NCI-H146 treated with DMSO at 0.1 percent for 48 hours (cell line): Measurements from ENCODE around the gene WDR81.
"Not testable (repeated sequence)": the region's sequence is repeated elsewhere in the genome, so short reads cannot be mapped to it uniquely, and the experiment has no call there.

Experiments
- DNase-seq: peaks from one replicate; lab custom pipeline; 2025; ENCODE audit not compliant: unreplicated experiment; lab: John Stamatoyannopoulos, UW

Gene WDR81

DNA sequence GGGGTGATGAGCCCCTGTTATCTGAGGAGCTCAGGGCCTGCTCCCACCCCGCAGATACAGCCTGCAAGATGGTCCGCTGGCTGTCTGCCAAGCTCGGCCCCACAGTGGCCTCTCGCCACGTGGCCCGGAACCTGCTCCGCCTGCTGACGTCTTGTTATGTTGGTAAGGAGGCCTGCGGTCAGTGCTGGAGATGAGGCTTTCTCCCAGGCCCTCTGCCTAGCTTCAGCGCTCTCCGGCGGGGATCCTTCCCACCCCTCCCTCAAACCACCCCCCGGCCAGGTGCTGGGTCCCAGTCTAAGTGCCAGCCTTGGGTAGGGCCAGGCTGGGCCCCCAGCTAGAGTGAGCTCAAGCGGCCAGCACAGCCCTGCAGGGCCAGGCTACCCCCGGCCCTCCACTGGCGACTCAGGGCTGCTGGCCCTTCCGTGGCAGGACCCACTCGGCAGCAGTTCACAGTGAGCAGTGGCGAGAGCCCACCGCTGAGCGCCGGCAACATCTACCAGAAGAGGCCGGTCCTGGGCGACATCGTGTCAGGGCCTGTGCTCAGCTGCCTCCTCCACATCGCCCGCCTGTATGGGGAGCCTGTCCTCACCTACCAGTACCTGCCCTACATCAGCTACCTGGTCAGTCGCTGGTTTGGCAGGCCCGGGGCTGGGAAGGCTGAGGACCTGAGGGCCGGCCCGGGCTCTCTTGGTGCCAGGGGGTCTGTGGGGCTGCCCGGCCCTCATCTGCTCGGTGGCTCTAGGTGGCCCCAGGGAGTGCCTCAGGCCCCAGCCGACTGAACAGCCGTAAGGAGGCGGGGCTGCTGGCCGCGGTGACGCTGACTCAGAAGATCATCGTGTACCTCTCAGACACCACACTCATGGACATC is 6.1 kb downstream of the WDR81 start:
- no peak for DNase-seq

DNA sequence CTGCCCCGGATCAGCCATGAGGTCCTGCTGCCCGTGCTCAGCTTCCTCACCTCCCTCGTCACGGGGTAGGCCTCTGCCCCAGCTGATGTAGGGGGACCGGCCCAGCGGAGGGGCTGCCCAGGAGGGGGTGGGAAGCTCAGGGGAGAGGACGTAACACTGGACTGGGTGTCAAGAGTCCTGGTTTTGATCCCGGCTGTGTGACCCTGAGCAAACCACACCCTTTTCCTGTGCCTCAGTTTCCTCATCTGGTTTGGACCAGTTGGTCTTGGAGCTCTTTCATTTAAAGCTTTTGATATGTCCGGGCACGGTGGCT is 6.6 kb downstream of the WDR81 start:
- no peak for DNase-seq

DNA sequence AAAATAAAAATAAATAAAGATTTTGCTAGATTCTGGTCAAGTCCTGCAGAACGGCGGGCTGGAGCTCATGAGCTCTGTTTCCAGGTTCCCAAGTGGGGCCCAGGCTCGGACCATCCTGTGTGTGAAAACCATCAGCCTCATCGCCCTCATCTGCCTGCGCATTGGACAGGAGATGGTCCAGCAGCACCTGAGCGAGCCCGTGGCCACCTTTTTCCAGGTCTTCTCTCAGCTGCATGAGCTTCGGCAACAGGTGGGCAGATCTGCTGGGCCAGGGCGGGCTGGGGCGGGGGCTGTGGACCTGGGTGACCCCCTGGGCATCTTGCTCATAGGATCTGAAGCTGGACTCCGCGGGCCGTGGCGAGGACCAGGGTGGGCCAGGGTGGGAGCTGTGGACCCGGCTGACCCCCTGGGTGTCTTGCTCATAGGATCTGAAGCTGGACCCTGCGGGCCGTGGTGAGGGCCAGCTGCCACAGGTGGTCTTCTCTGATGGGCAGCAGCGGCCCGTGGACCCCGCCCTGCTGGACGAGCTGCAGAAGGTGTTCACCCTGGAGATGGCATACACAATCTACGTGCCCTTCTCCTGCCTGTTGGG is 7.8 kb downstream of the WDR81 start:
- DNase-seq = no peak

GRCh38 chr17:1732833-1733321 is 8.4 kb downstream of the WDR81 start:
- no peak for DNase-seq

GRCh38 chr17:1733759-1734158 is 9.3 kb downstream of the WDR81 start:
- no peak for DNase-seq

DNA sequence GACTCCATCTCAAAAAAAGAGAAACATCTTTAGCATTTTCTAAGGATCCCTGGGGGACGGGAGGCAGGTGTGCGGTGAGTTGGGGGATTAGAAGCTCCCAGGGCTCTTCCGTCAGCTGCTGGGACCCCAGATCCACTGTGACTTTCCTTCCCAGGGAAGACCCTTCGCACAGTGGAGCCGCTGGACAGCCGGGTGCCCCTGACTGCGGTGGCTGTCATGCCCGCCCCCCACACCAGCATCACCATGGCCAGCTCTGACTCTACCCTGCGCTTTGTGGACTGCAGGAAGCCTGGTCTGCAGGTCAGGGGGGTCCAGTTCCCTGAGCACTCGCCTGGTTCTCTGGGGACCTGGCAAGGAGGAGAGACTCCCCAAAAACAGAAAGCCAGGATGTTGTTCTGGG is 10.9 kb downstream of the WDR81 start:
- DNase-seq = no peak

- DNase-seq = no peak
Measured at GRCh38 chr17:1735834-1736347, 11.4 kb downstream of the WDR81 start.

DNA sequence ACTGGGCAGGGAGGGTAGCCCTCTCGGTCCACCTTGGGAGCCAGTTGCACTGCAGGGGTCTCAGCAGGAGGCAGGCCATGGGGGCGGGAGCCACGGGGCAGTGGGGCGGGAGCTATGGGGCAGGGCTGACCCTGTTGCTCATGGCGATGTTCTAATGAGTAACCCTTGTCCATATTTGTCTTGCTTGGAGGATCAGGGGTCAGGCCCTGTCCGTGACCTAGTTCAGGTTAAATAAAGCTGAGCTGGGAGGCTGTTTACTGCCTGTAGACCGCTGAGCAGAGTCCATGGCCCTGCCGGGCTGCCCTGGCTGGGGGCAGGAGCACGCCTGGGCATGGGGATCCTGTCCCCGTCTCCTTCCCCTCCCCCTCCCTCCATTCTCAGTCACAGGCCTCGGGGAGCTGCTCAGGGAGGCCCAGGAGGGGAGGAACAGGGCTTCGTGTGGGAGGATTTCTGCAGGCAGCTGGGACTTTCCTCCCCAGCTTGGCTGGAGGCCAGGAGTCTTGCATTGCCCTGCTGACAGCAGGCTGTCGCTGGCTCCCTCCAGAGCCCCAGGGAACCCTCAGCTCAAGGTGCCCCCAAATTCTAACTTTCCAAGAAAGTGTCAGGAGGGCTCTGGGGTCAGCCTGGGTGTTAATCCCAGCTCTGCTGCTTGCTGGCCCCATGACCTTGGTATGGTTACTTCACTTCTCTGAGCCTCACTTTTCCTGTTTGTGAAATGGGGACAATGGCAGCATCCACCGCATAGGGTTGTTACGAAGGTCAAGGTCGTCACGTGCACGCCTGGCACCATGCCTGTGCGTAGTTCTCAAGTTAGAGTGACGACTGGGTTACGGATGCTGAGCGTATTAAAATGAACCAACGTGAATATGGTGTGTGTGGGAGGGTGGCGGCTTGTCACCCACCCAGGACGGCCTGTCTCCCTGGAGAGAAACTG is 12.1 kb downstream of the WDR81 start:
- no peak for DNase-seq

GRCh38 chr17:1737531-1738291 is 13.2 kb downstream of the WDR81 start:
- DNase-seq = no peak

DNA sequence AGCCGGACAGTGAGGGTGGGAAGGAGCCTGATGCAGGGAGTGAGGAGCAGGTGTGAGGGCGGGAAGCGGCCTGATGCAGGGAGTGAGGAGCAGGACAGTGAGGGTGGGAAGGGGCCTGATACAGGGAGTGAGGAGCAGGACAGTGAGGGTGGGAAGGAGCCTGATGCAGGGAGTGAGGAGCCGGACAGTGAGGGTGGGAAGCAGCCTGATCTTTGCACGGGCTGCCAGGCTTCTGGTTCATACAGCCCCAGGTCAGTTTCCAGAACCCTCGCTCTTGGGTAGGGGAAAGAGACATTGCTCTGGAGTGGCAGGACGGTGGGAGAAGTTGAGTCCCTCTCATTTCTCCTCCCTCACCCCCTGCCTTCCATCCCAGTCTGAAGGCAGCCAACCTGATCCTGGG is 17.4 kb downstream of the WDR81 start:
- not testable (repeated sequence) for DNase-seq

DNA sequence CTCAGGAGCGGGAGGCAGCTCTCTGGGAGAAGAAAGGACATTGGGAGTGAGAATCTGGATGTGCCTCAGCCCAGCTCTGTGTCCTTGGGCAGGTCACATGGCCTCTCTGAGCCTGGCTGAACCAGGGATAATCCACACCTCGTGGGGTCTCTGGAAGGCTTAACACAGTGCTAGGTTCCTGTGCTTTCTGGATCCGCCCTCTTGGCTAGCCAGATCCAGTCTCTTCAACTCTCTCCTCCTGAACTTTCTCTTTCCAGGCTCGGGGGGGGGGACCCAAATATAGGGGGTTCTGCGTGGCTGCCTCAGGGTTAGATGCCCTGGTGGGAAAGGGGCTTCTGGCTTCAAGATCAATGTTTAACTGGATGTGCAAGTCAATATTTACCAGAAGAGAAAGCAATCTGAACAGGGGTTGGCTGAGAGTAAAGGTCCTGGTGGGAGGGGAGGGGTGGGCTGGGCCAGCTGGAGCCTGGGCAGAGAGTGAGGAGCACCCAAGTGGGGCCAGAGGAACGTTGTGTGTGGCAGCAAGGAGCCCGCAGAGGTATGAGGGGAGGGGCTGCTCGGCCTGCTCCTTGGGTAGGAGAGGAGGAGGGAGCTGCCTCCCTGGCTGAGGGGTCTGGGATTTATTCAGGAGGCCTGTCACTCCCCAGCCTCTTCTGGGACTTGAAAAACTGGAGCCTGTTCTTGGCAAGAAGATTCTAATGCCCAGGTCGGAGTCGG is 18.0 kb downstream of the WDR81 start, which contains the start of gene SERPINF2:
TSS of gene SERPINF2 (plus strand) at position 501 of the 717 bp plus-strand sequence. CDS start 2,125 bp downstream, outside the sequence.
- DNase-seq = no peak

- DNase-seq = no peak
Measured at GRCh38 chr17:1743088-1743439, 18.6 kb downstream of the WDR81 start.

DNA sequence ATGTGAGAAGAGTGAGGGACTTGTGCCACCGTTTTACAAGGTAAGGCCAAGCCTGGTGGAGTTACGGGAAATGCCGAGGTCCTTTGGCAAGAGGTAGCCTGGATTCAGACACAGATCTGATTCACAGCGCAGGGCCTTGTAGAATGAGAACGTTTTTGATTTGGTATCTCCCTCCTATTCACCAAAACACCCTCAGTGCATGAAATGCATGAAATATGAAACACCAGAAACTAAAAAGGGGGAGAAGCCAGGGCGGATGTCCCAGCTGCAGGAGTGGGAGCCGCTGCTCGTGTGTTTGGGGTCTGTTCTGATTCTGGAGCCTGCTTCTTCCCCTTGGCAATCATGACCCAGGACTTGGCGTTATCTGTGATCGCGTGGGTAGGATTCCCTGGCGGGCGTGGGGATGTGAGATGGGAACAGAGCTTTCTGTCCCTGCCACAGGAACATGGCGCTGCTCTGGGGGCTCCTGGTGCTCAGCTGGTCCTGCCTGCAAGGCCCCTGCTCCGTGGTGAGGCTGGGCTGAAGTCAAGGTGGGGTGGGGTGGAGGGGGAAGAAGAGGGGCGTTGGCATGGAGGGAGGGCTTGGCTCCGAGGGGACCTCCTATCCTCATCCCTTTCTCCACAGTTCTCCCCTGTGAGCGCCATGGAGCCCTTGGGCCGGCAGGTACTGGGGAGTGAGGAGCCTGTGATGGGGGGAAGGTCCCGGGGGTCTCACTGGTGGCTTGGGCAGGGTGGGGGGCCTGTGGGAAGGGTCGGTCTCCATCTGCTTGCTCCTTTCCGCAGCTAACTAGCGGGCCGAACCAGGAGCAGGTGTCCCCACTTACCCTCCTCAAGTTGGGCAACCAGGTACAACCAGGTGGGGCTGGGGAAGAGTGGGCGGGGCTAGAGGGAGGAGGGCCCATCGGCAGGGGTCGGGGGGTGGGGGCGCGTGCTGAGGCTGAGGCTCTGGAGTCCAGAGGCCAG is 20.3 kb downstream of the WDR81 start:
- DNase-seq = no peak

GRCh38 chr17:1745513-1746020 is 21.1 kb downstream of the WDR81 start:
- no peak for DNase-seq

DNA sequence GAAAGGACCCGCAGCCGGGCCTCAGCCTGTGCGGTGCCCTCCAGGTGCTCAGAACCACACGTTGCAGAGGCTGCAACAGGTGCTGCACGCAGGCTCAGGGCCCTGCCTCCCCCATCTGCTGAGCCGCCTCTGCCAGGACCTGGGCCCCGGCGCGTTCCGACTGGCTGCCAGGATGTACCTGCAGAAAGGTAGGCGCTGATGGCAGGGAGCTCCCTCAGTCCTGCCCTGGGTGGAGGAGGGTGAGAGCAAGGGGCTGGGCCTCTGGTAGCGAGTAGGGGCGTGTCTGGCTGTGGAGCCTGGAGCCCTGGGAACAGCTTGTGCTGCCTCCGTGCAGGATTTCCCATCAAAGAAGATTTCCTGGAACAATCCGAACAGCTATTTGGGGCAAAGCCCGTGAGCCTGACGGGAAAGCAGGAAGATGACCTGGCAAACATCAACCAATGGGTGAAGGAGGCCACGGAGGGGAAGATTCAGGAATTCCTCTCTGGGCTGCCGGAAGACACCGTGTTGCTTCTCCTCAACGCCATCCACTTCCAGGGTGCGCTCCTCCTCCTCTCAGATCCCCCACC is 22.6 kb downstream of the WDR81 start:
- DNase-seq = no peak

- DNase-seq = no peak
Measured at GRCh38 chr17:1750628-1751027, 26.1 kb downstream of the WDR81 start.

DNA sequence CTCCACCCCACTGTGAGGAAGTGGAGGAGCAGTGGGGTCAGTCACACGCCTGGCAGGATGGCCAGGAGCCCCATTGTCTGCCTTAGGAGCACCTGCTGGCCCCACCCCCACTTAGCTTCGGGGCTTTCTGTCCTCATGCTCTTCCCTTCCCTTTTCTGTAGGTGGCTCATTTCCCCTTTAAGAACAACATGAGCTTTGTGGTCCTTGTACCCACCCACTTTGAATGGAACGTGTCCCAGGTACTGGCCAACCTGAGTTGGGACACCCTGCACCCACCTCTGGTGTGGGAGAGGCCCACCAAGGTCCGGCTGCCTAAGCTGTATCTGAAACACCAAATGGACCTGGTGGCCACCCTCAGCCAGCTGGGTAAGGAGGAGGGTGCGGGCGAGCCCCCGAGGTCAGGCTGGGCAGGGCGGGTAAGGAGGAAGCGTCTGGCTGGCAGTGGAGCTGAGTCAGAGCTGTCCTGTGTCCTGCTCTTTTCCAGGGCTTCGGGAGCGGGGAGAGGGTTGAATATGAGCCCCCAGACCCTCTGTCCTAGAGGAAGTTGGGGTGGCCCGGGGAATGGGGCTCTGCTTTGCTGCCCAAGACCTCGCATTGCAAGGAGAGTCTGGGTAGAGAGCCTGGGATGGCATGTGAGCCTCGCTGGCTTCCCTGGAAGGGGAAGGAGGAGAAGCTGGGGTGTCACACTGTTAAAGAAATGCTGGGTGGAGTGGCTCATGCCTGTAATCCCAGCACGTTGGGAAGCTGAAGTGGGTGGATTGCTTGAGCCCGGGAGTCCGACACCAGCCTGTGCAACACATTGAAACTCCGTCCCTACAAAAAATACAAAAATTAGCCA is 28.1 kb downstream of the WDR81 start:
- DNase-seq = peak; percentile 68
